ENCODE measurements around the gene ABHD1. TPM values are rescaled to one million over a fixed set of nuclear protein-coding genes. Genes with fewer than 3 reads are reported as not detected.

The ABHD1 gene
- total and polyA plus RNA-seq, 7 experiments from 2014 or later, result 0.53 to 2.0 (median 0.90) TPM

GRCh38 chr2:27148801-27149439 is 25.3 kb downstream of the ABHD1 start, which contains the start of gene TCF23:
TSS of gene TCF23 (plus strand) at chr2:27149004. CDS start at chr2:27149134, 130 bp downstream.
- Mint-ChIP-seq H3K4me1 (no peaks in the 10 kb centered on the region), H3K36me3 (no peaks in the 10 kb centered on the region), H3K27ac (peak within 1 kb of the TSS in 2 of 9 donors; percentile 39 to 45), H3K4me3 (no peak within 1 kb of the TSS), H3K9me3 (no peaks in the 10 kb centered on the region), H3K27me3 (peaks cover 0 to 21% (median 9%) of the 10 kb centered on the region in 5 donors)
- ATAC-seq (no peak), DNase-seq (no peak)
- Histone ChIP-seq H3K4me3 (ENCODE audit: low read length) (no peak within 1 kb of the TSS), H3K27ac (ENCODE audit: low read depth, low read length) (no peak within 1 kb of the TSS), H3K9me3 (ENCODE audit: control insufficient read depth in 2 of 3, low read length in 3 of 3) (no peaks in the 10 kb centered on the region), H3K27me3 (ENCODE audit: control insufficient read depth in 2 of 2, insufficient read depth in 2 of 2, low read length in 2 of 2) (no peaks in the 10 kb centered on the region), H3K4me1 (ENCODE audit: control insufficient read depth in 2 of 2, insufficient read depth in 2 of 2, low read length in 2 of 2) (no peaks in the 10 kb centered on the region), H3K36me3 (ENCODE audit: control insufficient read depth in 2 of 3, insufficient read depth in 3 of 3, low read length in 3 of 3) (no peaks in the 10 kb centered on the region)
- POLR2A ChIA-PET, result no interaction called here
- CTCF ChIA-PET, result no interaction called here
- intact Hi-C loops (cut with micrococcal nuclease), result no loop called here

- Histone ChIP-seq H3K4me3 (ENCODE audit: low read length) (no peak overlapping the region), H3K4me1 (ENCODE audit: control insufficient read depth in 2 of 2, insufficient read depth in 2 of 2, low read length in 2 of 2) (no peaks in the 10 kb centered on the region), H3K27ac (ENCODE audit: low read depth, low read length) (no peak overlapping the region), H3K36me3 (ENCODE audit: control insufficient read depth in 2 of 3, insufficient read depth in 3 of 3, low read length in 3 of 3) (no peaks in the 10 kb centered on the region), H3K27me3 (ENCODE audit: control insufficient read depth in 2 of 2, insufficient read depth in 2 of 2, low read length in 2 of 2) (no peaks in the 10 kb centered on the region), H3K9me3 (ENCODE audit: control insufficient read depth in 2 of 3, low read length in 3 of 3) (no peaks in the 10 kb centered on the region)
- DNase-seq, result no peak
- Mint-ChIP-seq H3K27ac (no peak overlapping the region), H3K4me3 (no peak overlapping the region), H3K4me1 (no peaks in the 10 kb centered on the region), H3K9me3 (no peaks in the 10 kb centered on the region), H3K27me3 (peaks cover 0 to 15% (median 8%) of the 10 kb centered on the region in 5 donors), H3K36me3 (no peaks in the 10 kb centered on the region)
- no peak for ATAC-seq
- ChIA-PET POLR2A (no interaction called here), CTCF (no interaction called here)
- intact Hi-C loops (cut with micrococcal nuclease), result no loop called here
Measured at GRCh38 chr2:27149570-27150405, 26.2 kb downstream of the ABHD1 start.

- intact Hi-C loops (cut with micrococcal nuclease), result no loop called here
- no peaks in the 10 kb centered on the region for H3K36me3 ChIP-seq (ENCODE audit: control insufficient read depth in 2 of 3, insufficient read depth in 3 of 3, low read length in 3 of 3)
- no peaks in the 10 kb centered on the region for H3K9me3 ChIP-seq (ENCODE audit: control insufficient read depth in 2 of 3, low read length in 3 of 3)
- Mint-ChIP-seq H3K36me3 (no peaks in the 10 kb centered on the region), H3K4me3 (no peak overlapping the region), H3K4me1 (no peaks in the 10 kb centered on the region), H3K27me3 (peaks cover 0 to 13% (median 4%) of the 10 kb centered on the region in 5 donors), H3K27ac (no peak overlapping the region), H3K9me3 (no peaks in the 10 kb centered on the region)
- H3K27ac ChIP-seq (ENCODE audit: low read depth, low read length), result no peak overlapping the region
- ATAC-seq, result no peak
- no peak overlapping the region for H3K4me3 ChIP-seq (ENCODE audit: low read length)
- H3K4me1 ChIP-seq (ENCODE audit: control insufficient read depth in 2 of 2, insufficient read depth in 2 of 2, low read length in 2 of 2), result no peaks in the 10 kb centered on the region
- POLR2A ChIA-PET, result no interaction called here
- H3K27me3 ChIP-seq (ENCODE audit: control insufficient read depth in 2 of 2, insufficient read depth in 2 of 2, low read length in 2 of 2), result no peaks in the 10 kb centered on the region
- DNase-seq, result no peak
- CTCF ChIA-PET, result interaction anchor here (1.6 kb wide), 1 partner anchor 16 kb away, joined by 3 read pairs; no protein-coding TSS in a partner anchor
Measured at GRCh38 chr2:27150639-27151230, 27.1 kb downstream of the ABHD1 start.

- intact Hi-C loops (cut with micrococcal nuclease), result no loop called here
- no peaks in the 10 kb centered on the region for H3K9me3 ChIP-seq (ENCODE audit: control insufficient read depth in 2 of 3, low read length in 3 of 3)
- H3K4me1 Mint-ChIP-seq, result no peaks in the 10 kb centered on the region
- ChIA-PET CTCF (interaction anchor here (1.6 kb wide), 1 partner anchor 14 kb away, joined by 3 read pairs; no protein-coding TSS in a partner anchor), POLR2A (no interaction called here)
- H3K4me3 ChIP-seq (ENCODE audit: low read length), result no peak overlapping the region
- peaks cover 0 to 9% (median 4%) of the 10 kb centered on the region in 5 donors for H3K27me3 Mint-ChIP-seq
- ATAC-seq (no peak), DNase-seq (no peak)
- H3K4me1 ChIP-seq (ENCODE audit: control insufficient read depth in 2 of 2, insufficient read depth in 2 of 2, low read length in 2 of 2), result no peaks in the 10 kb centered on the region
- no peak overlapping the region for H3K27ac ChIP-seq (ENCODE audit: low read depth, low read length)
- H3K27me3 ChIP-seq (ENCODE audit: control insufficient read depth in 2 of 2, insufficient read depth in 2 of 2, low read length in 2 of 2), result no peaks in the 10 kb centered on the region
- H3K4me3 Mint-ChIP-seq, result no peak overlapping the region
- no peaks in the 10 kb centered on the region for H3K36me3 ChIP-seq (ENCODE audit: control insufficient read depth in 2 of 3, insufficient read depth in 3 of 3, low read length in 3 of 3)
- no peaks in the 10 kb centered on the region for H3K36me3 Mint-ChIP-seq
- H3K9me3 Mint-ChIP-seq, result no peaks in the 10 kb centered on the region
- H3K27ac Mint-ChIP-seq, result no peak overlapping the region
Measured at GRCh38 chr2:27152102-27152795, 28.6 kb downstream of the ABHD1 start.

GRCh38 chr2:27152796-27153464 is 29.3 kb downstream of the ABHD1 start:
- no peaks in the 10 kb centered on the region for H3K4me1 ChIP-seq (ENCODE audit: control insufficient read depth in 2 of 2, insufficient read depth in 2 of 2, low read length in 2 of 2)
- intact Hi-C loops (cut with micrococcal nuclease), result no loop called here
- H3K27ac ChIP-seq (ENCODE audit: low read depth, low read length), result no peak overlapping the region
- no peaks in the 10 kb centered on the region for H3K27me3 ChIP-seq (ENCODE audit: control insufficient read depth in 2 of 2, insufficient read depth in 2 of 2, low read length in 2 of 2)
- Mint-ChIP-seq H3K36me3 (no peaks in the 10 kb centered on the region), H3K9me3 (no peaks in the 10 kb centered on the region), H3K27ac (no peak overlapping the region), H3K4me3 (no peak overlapping the region), H3K27me3 (peaks cover 0 to 6% (median under 1%) of the 10 kb centered on the region in 5 donors), H3K4me1 (no peaks in the 10 kb centered on the region)
- no peaks in the 10 kb centered on the region for H3K9me3 ChIP-seq (ENCODE audit: control insufficient read depth in 2 of 3, low read length in 3 of 3)
- ChIA-PET CTCF (no interaction called here), POLR2A (no interaction called here)
- ATAC-seq (no peak), DNase-seq (no peak)
- no peaks in the 10 kb centered on the region for H3K36me3 ChIP-seq (ENCODE audit: control insufficient read depth in 2 of 3, insufficient read depth in 3 of 3, low read length in 3 of 3)
- no peak overlapping the region for H3K4me3 ChIP-seq (ENCODE audit: low read length)

- no peaks in the 10 kb centered on the region for H3K4me1 Mint-ChIP-seq
- DNase-seq, result no peak
- CTCF ChIA-PET, result no interaction called here
- POLR2A ChIA-PET, result no interaction called here
- peaks cover 0 to 8% (median 0%) of the 10 kb centered on the region in 5 donors for H3K27me3 Mint-ChIP-seq
- no peaks in the 10 kb centered on the region for H3K9me3 ChIP-seq (ENCODE audit: control insufficient read depth in 2 of 3, low read length in 3 of 3)
- no peak overlapping the region for H3K4me3 Mint-ChIP-seq
- no peak overlapping the region for H3K27ac Mint-ChIP-seq
- H3K36me3 Mint-ChIP-seq, result no peaks in the 10 kb centered on the region
- H3K36me3 ChIP-seq (ENCODE audit: control insufficient read depth in 2 of 3, insufficient read depth in 3 of 3, low read length in 3 of 3), result no peaks in the 10 kb centered on the region
- no peaks in the 10 kb centered on the region for H3K9me3 Mint-ChIP-seq
- no peak overlapping the region for H3K27ac ChIP-seq (ENCODE audit: low read depth, low read length)
- H3K27me3 ChIP-seq (ENCODE audit: control insufficient read depth in 2 of 2, insufficient read depth in 2 of 2, low read length in 2 of 2), result no peaks in the 10 kb centered on the region
- H3K4me3 ChIP-seq (ENCODE audit: low read length), result no peak overlapping the region
- intact Hi-C loops (cut with micrococcal nuclease), result no loop called here
- ATAC-seq, result no peak
- H3K4me1 ChIP-seq (ENCODE audit: control insufficient read depth in 2 of 2, insufficient read depth in 2 of 2, low read length in 2 of 2), result no peaks in the 10 kb centered on the region
Measured at GRCh38 chr2:27154488-27154887, 30.9 kb downstream of the ABHD1 start.

All from naive thymus-derived CD4-positive, alpha-beta T cell (primary cell).